ENCODE measurements around the gene OR1J1.

The OR1J1 gene

GRCh38 chr9:122446819-122447484, 30.8 kb downstream of the OR1J1 start:
- no peak overlapping the region for H3K27ac ChIP-seq
- TF ChIP-seq ZFX (IDR thresholded peaks at IDR 0.05; ENCODE audit: borderline replicate concordance), result no peak
- TF ChIP-seq CTCF (IDR thresholded peaks at IDR 0.05), result no peak

GRCh38 chr9:122445155-122445749, 32.5 kb downstream of the OR1J1 start:
- TF ChIP-seq ZFX (IDR thresholded peaks at IDR 0.05; ENCODE audit: borderline replicate concordance), result no peak
- TF ChIP-seq CTCF (IDR thresholded peaks at IDR 0.05), result no peak
- H3K27ac ChIP-seq, result no peak overlapping the region

- H3K27ac ChIP-seq, result no peak overlapping the region
Measured at GRCh38 chr9:122444041-122444733, 33.5 kb downstream of the OR1J1 start.

GRCh38 chr9:122442568-122442967, 35.2 kb downstream of the OR1J1 start:
- TF ChIP-seq ZFX (IDR thresholded peaks at IDR 0.05; ENCODE audit: borderline replicate concordance) (no peak), CTCF (IDR thresholded peaks at IDR 0.05) (no peak)

More at GRCh38 chr9:122444041-122444733, 33.5 kb downstream of the OR1J1 start:
- no peak for TF ChIP-seq CTCF (IDR thresholded peaks at IDR 0.05)
- TF ChIP-seq ZFX (IDR thresholded peaks at IDR 0.05; ENCODE audit: borderline replicate concordance), result no peak

More at GRCh38 chr9:122442568-122442967, 35.2 kb downstream of the OR1J1 start:
- no peak overlapping the region for H3K27ac ChIP-seq
